Colonic mucosa (tissue), 4 donors: ENCODE results near the gene TCHP. TPM values are rescaled to one million over a fixed set of nuclear protein-coding genes. Genes with fewer than 3 reads are reported as not detected.

Experiments used
- DNase-seq: peaks from one replicate; pipeline ENCODE4 v3.0.0-alpha.2; 2020
- H3K27ac ChIP-seq: fragments of 200-600 bp; one replicate; pipeline ENCODE4 v1.8.0; 2021
- H3K27me3 ChIP-seq: fragments of 200-600 bp; one replicate; pipeline ENCODE4 v1.8.0; 2021
- H3K36me3 ChIP-seq: fragments of 200-600 bp; one replicate; pipeline ENCODE4 v1.8.0; 2021
- H3K4me1 ChIP-seq: fragments of 200-600 bp; one replicate; pipeline ENCODE4 v1.8.0; 2021; ENCODE audit warnings: mild to moderate bottlenecking
- H3K4me3 ChIP-seq: fragments of 200-600 bp; one replicate; pipeline ENCODE4 v1.8.0; 2021
- H3K9ac ChIP-seq, 2 donors: one replicate each; pipeline ENCODE4 v1.7.0; 2013; ENCODE audit warnings: control low read depth in 2 of 2, low read depth in 2 of 2, low read length in 2 of 2
- H3K9me3 ChIP-seq: fragments of 200-600 bp; one replicate; pipeline ENCODE4 v1.8.0; 2021
- intact Hi-C: fragments of 100-400 bp; cut with DNase I; formaldehyde crosslinking; loops from one replicate; pipeline ENCODE4 v1.14.1; 2022
- total RNA-seq, 2 donors: library from RNA; stranded (reverse); fragmentation: NEBNext Ultra II Directional in 1 of 2; extraction: Animal tissue kit (Norgen Biotek cat#: 25700) in 1 of 2; gene quantifications; one replicate each; pipeline ENCODE4 v1.2.1, GENCODE V29; 2021
- TF ChIP-seq, protein P1 (sequence below): fragments of 200-600 bp; IDR thresholded peaks from one replicate; pipeline ENCODE4 v1.8.0; 2022; ENCODE audit warnings: antibody characterized with exemption, mild to moderate bottlenecking
- donor health status: healthy.
- donor health status: DM: no; HTN: no; CAD: no.
- donor health status: DM: no; HTN: no; CAD: no.

Gene TCHP
- total RNA-seq, 2 donors from 2014 or later = 11.4 to 27.0 TPM

- H3K4me1 ChIP-seq = no peaks in the 10 kb centered on the region
- DNase-seq = no peak
- H3K27me3 ChIP-seq = no peaks in the 10 kb centered on the region
- H3K9ac ChIP-seq = no peak overlapping the region
- TF ChIP-seq, protein P1, sequence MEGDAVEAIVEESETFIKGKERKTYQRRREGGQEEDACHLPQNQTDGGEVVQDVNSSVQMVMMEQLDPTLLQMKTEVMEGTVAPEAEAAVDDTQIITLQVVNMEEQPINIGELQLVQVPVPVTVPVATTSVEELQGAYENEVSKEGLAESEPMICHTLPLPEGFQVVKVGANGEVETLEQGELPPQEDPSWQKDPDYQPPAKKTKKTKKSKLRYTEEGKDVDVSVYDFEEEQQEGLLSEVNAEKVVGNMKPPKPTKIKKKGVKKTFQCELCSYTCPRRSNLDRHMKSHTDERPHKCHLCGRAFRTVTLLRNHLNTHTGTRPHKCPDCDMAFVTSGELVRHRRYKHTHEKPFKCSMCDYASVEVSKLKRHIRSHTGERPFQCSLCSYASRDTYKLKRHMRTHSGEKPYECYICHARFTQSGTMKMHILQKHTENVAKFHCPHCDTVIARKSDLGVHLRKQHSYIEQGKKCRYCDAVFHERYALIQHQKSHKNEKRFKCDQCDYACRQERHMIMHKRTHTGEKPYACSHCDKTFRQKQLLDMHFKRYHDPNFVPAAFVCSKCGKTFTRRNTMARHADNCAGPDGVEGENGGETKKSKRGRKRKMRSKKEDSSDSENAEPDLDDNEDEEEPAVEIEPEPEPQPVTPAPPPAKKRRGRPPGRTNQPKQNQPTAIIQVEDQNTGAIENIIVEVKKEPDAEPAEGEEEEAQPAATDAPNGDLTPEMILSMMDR = no peak
- H3K36me3 ChIP-seq = peaks cover 7% of the 10 kb centered on the region
- H3K9me3 ChIP-seq = no peaks in the 10 kb centered on the region
- H3K4me3 ChIP-seq = no peak overlapping the region
- no peak overlapping the region for H3K27ac ChIP-seq
- intact Hi-C loops = no loop called here
These were observed 21.9 kb downstream of the TCHP start for GRCh38 chr12:109921982-109922381.

GRCh38 chr12:109923038-109923437 is 23.0 kb downstream of the TCHP start:
- intact Hi-C loops = no loop called here

GRCh38 chr12:109923481-109924245 is 23.6 kb downstream of the TCHP start:
- H3K36me3 ChIP-seq = no peaks in the 10 kb centered on the region
- no peaks in the 10 kb centered on the region for H3K27me3 ChIP-seq
- H3K4me1 ChIP-seq = no peaks in the 10 kb centered on the region
- no peak overlapping the region for H3K27ac ChIP-seq
- no peak overlapping the region for H3K9ac ChIP-seq
- H3K9me3 ChIP-seq = no peaks in the 10 kb centered on the region
- intact Hi-C loops = no loop called here
- DNase-seq = no peak
- no peak overlapping the region for H3K4me3 ChIP-seq
- TF ChIP-seq, protein P1 = no peak

More at GRCh38 chr12:109923038-109923437, 23.0 kb downstream of the TCHP start:
- DNase-seq = no peak
- no peaks in the 10 kb centered on the region for H3K36me3 ChIP-seq
- H3K27me3 ChIP-seq = no peaks in the 10 kb centered on the region
- no peaks in the 10 kb centered on the region for H3K9me3 ChIP-seq
- no peak overlapping the region for H3K4me3 ChIP-seq
- no peak overlapping the region for H3K9ac ChIP-seq
- TF ChIP-seq, protein P1 = no peak
- no peak overlapping the region for H3K27ac ChIP-seq
- H3K4me1 ChIP-seq = no peaks in the 10 kb centered on the region

DNA sequence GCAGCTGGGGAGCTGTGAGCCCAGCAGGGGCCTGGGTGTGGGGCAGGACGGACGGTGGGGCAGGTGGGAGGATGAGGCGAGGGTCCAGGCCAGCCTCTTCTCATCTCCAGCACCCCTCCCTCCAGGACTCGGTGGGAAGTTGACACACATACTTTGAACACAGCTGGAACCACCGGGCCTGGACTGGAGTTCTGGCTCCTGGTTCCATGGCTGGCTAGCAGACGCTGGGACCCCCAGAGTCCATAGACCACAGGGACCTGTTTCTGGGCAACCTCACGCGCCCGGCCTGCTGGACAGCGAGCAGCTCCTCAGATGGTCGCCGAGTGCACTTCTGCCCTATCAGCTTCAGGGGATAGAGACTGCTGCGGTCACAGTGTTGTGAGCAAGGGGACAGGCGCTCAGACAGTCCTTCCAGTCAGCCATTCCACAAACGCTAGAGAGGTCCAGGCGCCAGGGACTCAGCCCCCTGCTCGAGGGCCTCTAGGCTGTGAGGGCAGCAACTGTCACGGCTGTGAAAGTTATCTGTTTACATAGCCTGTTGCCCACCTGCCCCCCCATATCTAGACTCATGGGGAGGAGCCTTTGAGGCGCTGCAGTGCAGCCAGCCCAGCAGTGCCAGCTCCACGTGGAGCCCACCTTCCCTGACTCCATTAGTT is 25.2 kb downstream of the TCHP start:
- no peak overlapping the region for H3K9ac ChIP-seq

DNA sequence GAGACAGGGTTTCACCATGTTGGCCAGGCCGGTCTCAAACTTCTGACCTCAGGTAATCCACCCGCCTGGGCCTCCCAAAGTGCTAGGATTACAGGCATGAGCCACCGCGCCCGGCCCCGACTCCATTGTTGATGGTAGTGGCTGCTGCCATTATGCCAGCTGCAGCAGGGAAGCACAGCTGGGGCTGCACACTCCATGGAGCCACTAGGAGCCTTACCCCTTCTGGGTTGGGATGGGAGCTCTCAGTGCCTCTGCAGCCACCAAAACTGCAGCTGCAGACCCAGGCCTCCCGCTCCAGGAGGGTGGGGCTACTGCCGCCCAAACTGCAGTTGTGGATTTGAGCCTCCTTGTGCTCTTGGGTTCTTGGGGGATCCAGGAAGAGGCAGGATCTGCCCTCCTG is 25.9 kb downstream of the TCHP start:
- H3K27me3 ChIP-seq = no peaks in the 10 kb centered on the region
- intact Hi-C loops = no loop called here
- H3K36me3 ChIP-seq = no peaks in the 10 kb centered on the region
- no peak for DNase-seq
- H3K9ac ChIP-seq = no peak overlapping the region
- TF ChIP-seq, protein P1 = no peak
- no peak overlapping the region for H3K4me3 ChIP-seq
- no peak overlapping the region for H3K27ac ChIP-seq
- no peaks in the 10 kb centered on the region for H3K4me1 ChIP-seq
- no peaks in the 10 kb centered on the region for H3K9me3 ChIP-seq

More for the DNA sequence above, 25.2 kb downstream of the TCHP start:
- TF ChIP-seq, protein P1 = no peak
- DNase-seq = no peak
- Histone ChIP-seq H3K27me3 (no peaks in the 10 kb centered on the region), H3K4me3 (no peak overlapping the region), H3K9me3 (no peaks in the 10 kb centered on the region), H3K27ac (no peak overlapping the region), H3K4me1 (no peaks in the 10 kb centered on the region), H3K36me3 (no peaks in the 10 kb centered on the region)
- intact Hi-C loops = no loop called here
